Stimulated activated CD4-positive, alpha-beta T cell treated with anti-CD3 and anti-CD28 coated beads, Interleukin-15, amount 100 ng/mL, for 1 hour (primary cell): ENCODE results near the gene GNPTAB.

Experiments used
- DNase-seq, 2 donors: peaks; one replicate each; pipeline ENCODE4 v3.0.0-alpha.2; 2020; ENCODE audit warnings: low read depth in 1 of 2, low spot score in 1 of 2

The GNPTAB gene

GRCh38 chr12:101809208-101809607, 21.6 kb downstream of the GNPTAB start:
- no peak for DNase-seq

- DNase-seq, result no peak
These were observed 24.5 kb downstream of the GNPTAB start for GRCh38 chr12:101806265-101806664.

GRCh38 chr12:101804409-101804808, 26.4 kb downstream of the GNPTAB start:
- no peak for DNase-seq

GRCh38 chr12:101803978-101804377, 26.8 kb downstream of the GNPTAB start:
- DNase-seq, result no peak

- DNase-seq, result no peak
These were observed 28.3 kb downstream of the GNPTAB start for GRCh38 chr12:101802486-101802885.

- no peak for DNase-seq
These were observed 31.0 kb downstream of the GNPTAB start for GRCh38 chr12:101799774-101800173.

- DNase-seq, result no peak
These were observed 35.0 kb downstream of the GNPTAB start for GRCh38 chr12:101795786-101796185.

GRCh38 chr12:101795013-101795412, 35.7 kb downstream of the GNPTAB start:
- DNase-seq, result no peak

- no peak for DNase-seq
These were observed 36.2 kb downstream of the GNPTAB start for GRCh38 chr12:101794574-101794973.

- no peak for DNase-seq
These were observed 37.4 kb downstream of the GNPTAB start for GRCh38 chr12:101793401-101793800.

GRCh38 chr12:101792046-101792931, 38.5 kb downstream of the GNPTAB start:
- DNase-seq, result no peak

- no peak for DNase-seq
These were observed 41.6 kb downstream of the GNPTAB start for GRCh38 chr12:101789171-101789570.

GRCh38 chr12:101785671-101786070, 45.1 kb downstream of the GNPTAB start:
- no peak for DNase-seq

- no peak for DNase-seq
These were observed 46.4 kb downstream of the GNPTAB start for GRCh38 chr12:101784376-101784775.

GRCh38 chr12:101783838-101784237, 46.9 kb downstream of the GNPTAB start:
- DNase-seq, result no peak

- DNase-seq, result no peak
These were observed 47.6 kb downstream of the GNPTAB start for GRCh38 chr12:101783150-101783549.

GRCh38 chr12:101782273-101782731, 48.5 kb downstream of the GNPTAB start:
- DNase-seq, result no peak

- DNase-seq, result no peak
These were observed 48.9 kb downstream of the GNPTAB start for GRCh38 chr12:101781834-101782233.

GRCh38 chr12:101780599-101780998, 50.2 kb downstream of the GNPTAB start:
- DNase-seq, result no peak

GRCh38 chr12:101779626-101780025, 51.1 kb downstream of the GNPTAB start:
- DNase-seq, result no peak

GRCh38 chr12:101779200-101779599, 51.6 kb downstream of the GNPTAB start:
- no peak for DNase-seq

- no peak for DNase-seq
These were observed 52.8 kb downstream of the GNPTAB start for GRCh38 chr12:101777978-101778377.

- DNase-seq, result no peak
These were observed 53.3 kb downstream of the GNPTAB start for GRCh38 chr12:101777485-101777884.
